Renal pelvis (tissue), 12 donors: ENCODE results near the gene TTC39B. TPM values are rescaled to one million over a fixed set of nuclear protein-coding genes. Genes with fewer than 3 reads are reported as not detected.
A peak's percentile ranks its signal among the peaks of the same experiment; 100 is the strongest.
"Not testable (repeated sequence)": the region's sequence is repeated elsewhere in the genome, so short reads cannot be mapped to it uniquely, and the experiment has no call there.

ENCODE experiments used
- DNase-seq: peaks from one replicate; pipeline ENCODE4 v3.0.0-alpha.2; 2013
- long read RNA-seq, 16 experiments: transcript quantifications; one replicate each; lab custom pipeline, GENCODE V29; 2026
- polyA plus RNA-seq, 3 donors: library from polyadenylated mRNA; unstranded; fragments of 120-200 nt; gene quantifications; one replicate each; pipeline ENCODE4 v1.2.1, GENCODE V29; 2013; ENCODE audit not compliant: insufficient read length in 3 of 3

The TTC39B gene
- polyA plus RNA-seq: 1 to 10 TPM; 5.6 to 9.4 (median 9.1) TPM
- long read RNA-seq, donor 1: 0 reads
- long read RNA-seq, donor 2, full-length matches to known transcripts: 1 of 1 reads
- long read RNA-seq, donor 2, partial matches to known transcripts: 0 of 1 reads
- long read RNA-seq, donor 2, other reads (novel, unspliced or antisense): 0 of 1 reads
- long read RNA-seq, donor 3, full-length matches to known transcripts: 1 of 1 reads
- long read RNA-seq, donor 3, partial matches to known transcripts: 0 of 1 reads
- long read RNA-seq, donor 3, other reads (novel, unspliced or antisense): 0 of 1 reads
- long read RNA-seq, donor 4, full-length matches to known transcripts: 1 of 1 reads
- long read RNA-seq, donor 4, partial matches to known transcripts: 0 of 1 reads
- long read RNA-seq, donor 4, other reads (novel, unspliced or antisense): 0 of 1 reads
- long read RNA-seq, donor 5, full-length matches to known transcripts: 1 of 1 reads
- long read RNA-seq, donor 5, partial matches to known transcripts: 0 of 1 reads
- long read RNA-seq, donor 5, other reads (novel, unspliced or antisense): 0 of 1 reads
- long read RNA-seq, donor 6, full-length matches to known transcripts: 1 of 1 reads
- long read RNA-seq, donor 6, partial matches to known transcripts: 0 of 1 reads
- long read RNA-seq, donor 6, other reads (novel, unspliced or antisense): 0 of 1 reads
- long read RNA-seq, donor 7: 0 reads
- long read RNA-seq, donor 8: 0 reads
- long read RNA-seq, donor 9, full-length matches to known transcripts: 2 of 2 reads
- long read RNA-seq, donor 9, partial matches to known transcripts: 0 of 2 reads
- long read RNA-seq, donor 9, other reads (novel, unspliced or antisense): 0 of 2 reads
- long read RNA-seq, donor 10: 0 reads
- long read RNA-seq, donor 11: 0 reads
- long read RNA-seq, donor 12, full-length matches to known transcripts: 3 of 10 reads
- long read RNA-seq, donor 12, partial matches to known transcripts: 7 of 10 reads
- long read RNA-seq, donor 12, other reads (novel, unspliced or antisense): 0 of 10 reads
- long read RNA-seq, donor 13, full-length matches to known transcripts: 1 of 6 reads
- long read RNA-seq, donor 13, partial matches to known transcripts: 5 of 6 reads
- long read RNA-seq, donor 13, other reads (novel, unspliced or antisense): 0 of 6 reads
- long read RNA-seq, donor 14: 0 reads
- long read RNA-seq, donor 15: 0 reads
- long read RNA-seq, donor 16: 0 reads

DNA sequence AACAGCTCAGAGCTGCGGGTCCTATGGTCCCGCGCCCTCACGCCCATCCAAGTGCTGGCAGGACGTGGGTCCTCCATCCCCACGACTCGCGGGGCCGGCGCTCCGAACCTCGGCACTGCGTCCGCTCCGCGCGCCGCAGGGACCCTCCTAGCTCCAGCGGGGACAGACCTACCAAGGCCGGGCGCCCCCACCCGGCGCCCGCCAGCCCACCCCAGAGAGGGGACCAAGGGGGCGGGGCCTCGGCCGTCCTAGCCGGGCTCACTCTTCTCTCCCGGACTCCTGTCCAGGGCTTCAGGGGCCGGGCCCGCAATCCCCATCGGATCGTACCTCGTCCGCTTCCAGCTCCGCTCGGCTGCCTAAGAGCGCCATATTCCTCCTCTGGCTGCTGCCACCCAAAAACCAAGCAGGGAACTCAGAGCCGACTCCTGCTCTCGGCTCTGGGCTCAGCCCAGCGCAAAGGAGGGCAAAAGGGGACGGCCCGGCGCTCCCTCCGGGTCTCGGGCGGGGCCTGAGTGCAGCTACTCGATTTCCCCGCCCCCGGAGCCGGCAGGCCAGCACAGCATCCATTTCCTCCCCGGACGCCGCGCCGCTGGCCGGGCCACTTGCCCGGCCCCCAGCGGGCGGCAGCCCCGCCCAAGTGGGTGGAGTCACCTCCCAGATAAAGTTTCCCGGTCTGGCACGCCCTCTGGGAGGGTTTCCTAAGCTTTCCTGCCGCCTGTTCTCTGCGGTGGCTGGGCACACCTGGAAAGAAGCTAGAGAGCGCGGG lies at the start of gene TTC39B:
TTC39B (minus strand) TSS at position 460 of the 766 bp plus-strand sequence; CDS start at position 369, 91 bp downstream.
- DNase-seq: peak; percentile 94

- no peak for DNase-seq
Measured at GRCh38 chr9:15355669-15356068, 48.7 kb upstream of the TTC39B start.

DNA sequence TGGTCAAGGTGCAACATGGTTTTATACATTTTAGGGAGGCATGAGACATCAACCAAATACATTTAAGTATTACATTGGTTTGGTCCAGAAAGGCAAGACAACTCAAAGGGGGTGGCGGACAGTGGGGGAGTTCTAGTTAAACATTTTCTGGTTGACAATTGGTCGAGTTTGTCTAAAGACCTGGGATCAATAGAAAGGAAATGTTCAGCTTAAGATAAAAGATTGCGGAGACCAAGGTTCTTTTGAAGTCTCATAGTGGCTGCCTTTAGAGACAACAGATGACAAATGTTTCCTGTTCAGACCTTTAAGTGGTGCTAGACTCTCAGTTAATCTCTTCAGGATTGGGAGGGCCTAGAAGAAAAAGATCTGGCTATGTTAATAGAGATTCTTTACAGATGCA lies 47.7 kb upstream of the TTC39B start:
- DNase-seq: no peak

DNA sequence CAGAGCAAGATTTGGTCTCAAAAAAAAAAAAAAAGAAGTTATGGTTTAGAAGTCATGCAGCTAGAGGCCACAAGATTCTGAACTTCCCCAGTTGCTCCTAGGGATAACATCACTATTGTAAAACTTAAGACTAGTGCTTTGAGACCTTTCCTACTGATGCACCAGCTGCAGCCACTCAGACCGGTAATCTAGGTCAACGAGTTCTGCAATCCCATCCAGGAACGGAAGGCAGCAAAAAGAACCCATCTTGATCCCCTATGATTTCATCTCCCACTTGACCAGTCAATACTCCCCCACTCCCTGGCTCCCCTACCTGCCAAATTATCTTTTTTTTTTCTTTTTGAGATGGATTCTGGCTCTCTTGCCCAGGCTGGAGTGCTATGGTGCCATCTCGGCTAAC lies 46.9 kb upstream of the TTC39B start:
- no peak for DNase-seq

DNA sequence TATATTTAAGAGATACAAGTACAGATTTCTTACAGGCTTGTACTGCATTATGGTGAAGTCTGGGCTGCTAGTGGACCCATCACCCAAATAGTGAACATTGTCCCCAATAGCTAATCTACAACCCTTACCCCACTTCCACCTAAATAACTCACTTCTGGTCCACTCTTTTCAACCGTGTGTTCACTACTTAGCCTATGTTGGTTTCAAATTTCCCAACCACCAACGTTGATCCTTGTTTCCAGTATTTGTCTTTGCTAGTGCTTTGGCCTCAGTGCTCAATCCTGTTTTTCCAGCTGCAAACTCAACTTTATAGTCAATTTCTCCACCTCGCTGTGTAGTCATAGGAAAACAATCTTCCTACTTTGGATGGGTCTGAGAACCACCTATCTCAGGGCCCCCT lies 45.3 kb upstream of the TTC39B start:
- no peak for DNase-seq

DNA sequence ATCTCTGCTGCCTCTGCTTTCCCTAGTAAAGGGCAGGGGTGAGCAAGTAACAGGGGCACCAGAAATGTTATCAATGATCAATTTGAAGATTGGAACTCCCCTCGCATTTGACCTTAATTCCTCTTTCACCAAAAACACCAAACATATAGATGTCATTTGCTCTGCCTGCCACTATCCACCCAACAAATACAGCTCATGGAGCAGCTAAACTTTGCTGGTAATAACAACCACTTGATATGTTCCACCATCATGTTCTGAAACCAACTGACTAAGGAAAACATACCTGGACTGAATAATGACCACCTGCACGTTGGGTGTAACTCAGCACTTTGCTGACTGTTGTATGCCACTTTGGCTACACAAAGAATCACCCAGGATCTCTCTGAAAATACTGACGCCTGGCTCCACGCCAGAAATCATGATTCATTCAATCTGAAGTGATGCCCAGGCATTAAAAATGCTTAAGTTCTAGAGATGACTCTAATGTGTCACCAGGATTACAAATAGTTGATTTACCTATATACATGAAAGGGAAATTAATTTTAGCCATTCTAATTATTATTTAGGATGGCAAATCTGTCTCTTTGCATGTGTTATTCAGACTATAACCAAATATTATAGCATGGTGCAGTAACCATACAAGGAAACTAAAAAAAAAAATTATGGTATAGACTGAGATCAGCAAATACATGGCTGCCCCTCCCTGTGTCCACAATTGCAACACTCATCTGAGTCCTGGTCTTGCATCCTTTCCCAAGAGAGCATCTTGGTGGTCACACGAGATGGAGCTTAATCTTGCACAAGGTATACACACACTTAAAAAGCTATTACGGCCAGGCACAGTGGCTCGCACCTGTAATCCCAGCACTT lies 43.1 kb upstream of the TTC39B start:
- no peak for DNase-seq

DNA sequence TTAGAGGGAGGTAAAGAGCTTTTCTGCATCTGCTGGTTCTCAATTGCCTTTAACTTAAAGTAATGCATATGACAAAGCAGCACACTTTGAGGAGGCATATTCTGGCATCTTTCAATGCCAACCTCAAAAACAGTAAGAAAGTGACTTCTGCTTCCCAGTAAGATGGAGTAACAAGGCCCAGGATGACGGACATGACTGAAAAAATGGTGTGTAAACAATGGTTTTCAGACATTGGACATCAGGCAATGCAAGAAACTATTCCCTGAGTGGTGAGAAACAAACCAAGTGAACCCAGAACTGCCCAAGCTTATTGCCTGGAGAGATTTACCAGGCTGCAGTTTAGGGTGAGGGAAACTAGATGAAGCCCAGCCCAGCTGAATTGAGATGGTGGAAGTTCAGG lies 39.8 kb upstream of the TTC39B start:
- no peak for DNase-seq

DNA sequence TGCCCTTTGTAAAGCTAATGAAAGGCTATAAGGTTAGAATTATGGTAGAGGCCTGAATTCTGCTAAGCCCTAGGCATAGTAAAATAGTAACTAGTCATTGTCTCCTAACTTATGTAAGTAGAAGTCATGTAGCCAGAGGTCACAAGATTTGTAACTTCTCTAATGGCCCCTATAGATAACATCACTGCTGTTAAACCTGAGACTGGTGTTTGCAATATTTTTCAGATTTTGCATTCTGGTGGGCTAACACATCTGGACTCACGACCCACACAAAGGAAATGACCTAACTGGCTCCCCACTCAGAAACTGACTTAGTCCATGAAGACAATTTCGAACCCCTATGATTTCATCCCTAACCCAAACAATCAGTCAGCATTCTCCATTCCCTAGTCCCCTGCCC lies 37.2 kb upstream of the TTC39B start:
- DNase-seq: no peak

- peak; percentile 23 for DNase-seq
Measured at GRCh38 chr9:15333376-15333881, 26.4 kb upstream of the TTC39B start.

GRCh38 chr9:15332939-15333338 lies 25.9 kb upstream of the TTC39B start:
- no peak for DNase-seq

DNA sequence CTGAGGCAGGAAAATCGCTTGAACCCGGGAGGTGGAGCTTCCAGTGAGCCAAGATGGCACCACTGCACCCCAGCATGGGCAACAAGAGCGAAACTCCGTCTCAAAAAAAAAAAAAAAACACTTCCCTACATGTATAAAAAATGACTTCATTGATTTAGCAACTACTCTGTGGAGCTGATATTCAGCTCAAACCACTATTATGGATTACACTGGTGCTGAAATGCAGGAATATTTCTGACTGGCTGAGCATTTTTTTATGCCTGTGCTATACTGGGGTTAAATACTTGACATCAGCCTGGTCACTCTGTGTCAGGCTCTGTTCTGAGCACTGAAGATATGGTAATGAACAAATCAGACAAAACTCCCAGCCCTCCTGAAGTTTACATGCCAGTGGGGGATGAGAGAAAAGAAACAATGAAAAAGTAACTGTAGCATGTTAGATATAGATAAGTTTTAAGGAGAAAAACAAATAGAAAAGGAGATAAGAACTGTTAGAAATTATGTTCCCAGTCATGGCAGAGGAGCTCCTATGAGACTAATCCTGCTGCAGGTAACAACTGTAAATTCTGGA lies 22.6 kb upstream of the TTC39B start:
- DNase-seq: no peak

DNA sequence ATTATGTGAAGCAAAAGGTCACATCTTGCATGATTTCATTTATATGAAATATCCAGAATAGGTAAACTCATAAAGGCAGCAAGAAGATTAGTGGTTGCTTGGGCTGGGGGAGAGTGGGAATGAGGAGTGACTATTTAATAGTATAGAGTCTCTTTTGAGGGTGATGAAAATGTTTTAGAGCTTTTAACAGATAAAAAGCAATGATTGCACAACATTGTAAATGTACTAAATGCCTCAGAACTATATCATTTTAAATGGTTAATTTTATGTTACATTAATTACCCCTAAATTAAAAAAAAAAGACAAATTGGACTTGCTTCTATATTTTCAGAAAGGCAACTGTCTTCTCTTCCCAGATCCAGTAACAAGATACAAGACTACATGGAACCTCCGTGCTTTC lies 21.9 kb upstream of the TTC39B start:
- DNase-seq: no peak

GRCh38 chr9:15322695-15323094 lies 15.7 kb upstream of the TTC39B start:
- DNase-seq: not testable (repeated sequence)

- DNase-seq: not testable (repeated sequence)
Measured at GRCh38 chr9:15319661-15320060, 12.6 kb upstream of the TTC39B start.

DNA sequence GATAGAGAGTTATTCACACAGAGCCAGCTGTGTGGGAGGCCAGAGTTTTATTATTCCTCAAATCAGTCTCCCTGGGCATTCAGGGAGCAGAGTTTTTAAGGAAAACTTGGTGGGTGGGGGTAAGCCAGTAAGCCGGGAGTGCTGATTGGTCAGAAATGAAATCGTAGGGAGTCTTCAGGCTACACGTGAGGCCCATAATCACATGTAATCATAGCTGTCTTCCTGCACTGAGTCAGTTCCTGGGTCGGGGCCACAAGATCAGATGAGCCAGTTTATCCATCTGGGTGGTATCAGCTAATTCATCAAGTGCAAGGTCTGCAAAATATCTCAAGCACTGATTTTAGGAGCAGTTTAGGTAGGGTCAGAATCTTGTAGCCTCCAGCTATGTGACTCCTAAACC lies 10.8 kb upstream of the TTC39B start:
- no peak for DNase-seq

GRCh38 chr9:15311607-15312006 lies 4.6 kb upstream of the TTC39B start:
- no peak for DNase-seq

GRCh38 chr9:15310107-15310850 lies 3.3 kb upstream of the TTC39B start:
- no peak for DNase-seq

GRCh38 chr9:15308511-15308910 lies 1.5 kb upstream of the TTC39B start:
- DNase-seq: no peak

DNA sequence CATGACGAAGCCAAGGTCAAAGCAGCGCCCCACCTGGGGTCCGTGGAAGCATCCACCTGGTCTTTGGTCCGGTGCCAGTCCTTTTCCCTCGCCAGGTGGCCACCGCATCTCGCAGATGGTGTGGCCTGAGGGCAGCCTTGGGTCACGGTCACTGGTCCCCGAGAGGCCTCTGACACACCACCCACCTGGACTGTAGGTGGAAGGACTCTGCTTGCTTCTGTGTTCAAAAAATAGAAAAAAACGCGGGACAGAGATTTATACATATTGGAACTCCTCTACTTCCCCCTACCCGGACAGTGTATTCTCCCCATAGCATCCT lies 466 bp upstream of the TTC39B start:
- no peak for DNase-seq
